Astrocyte of the cerebellum (primary cell): Measurements from ENCODE around the gene MAZ.

Experiments used
- DNase-seq: peaks from one replicate; pipeline ENCODE4 v3.0.0-alpha.2; 2011; ENCODE audit warnings: low read depth
- H3K4me3 ChIP-seq: 2 replicates; pipeline ENCODE4 v1.5.1; 2011; ENCODE audit warnings: mild to moderate bottlenecking, low read depth, low read length, moderate library complexity
- in situ Hi-C: cut with HindIII; loops from 2 replicates; pipeline ENCODE4 v1.10.0; 2017; ENCODE audit warnings: low sequenced_read_pairs
- TF ChIP-seq, protein P1 (sequence below): IDR thresholded peaks from 2 replicates; pipeline ENCODE4 v1.5.1; 2012; ENCODE audit warnings: low read length, low read depth, moderate library complexity, mild to moderate bottlenecking; ENCODE audit errors: missing control alignments

Gene MAZ

DNA sequence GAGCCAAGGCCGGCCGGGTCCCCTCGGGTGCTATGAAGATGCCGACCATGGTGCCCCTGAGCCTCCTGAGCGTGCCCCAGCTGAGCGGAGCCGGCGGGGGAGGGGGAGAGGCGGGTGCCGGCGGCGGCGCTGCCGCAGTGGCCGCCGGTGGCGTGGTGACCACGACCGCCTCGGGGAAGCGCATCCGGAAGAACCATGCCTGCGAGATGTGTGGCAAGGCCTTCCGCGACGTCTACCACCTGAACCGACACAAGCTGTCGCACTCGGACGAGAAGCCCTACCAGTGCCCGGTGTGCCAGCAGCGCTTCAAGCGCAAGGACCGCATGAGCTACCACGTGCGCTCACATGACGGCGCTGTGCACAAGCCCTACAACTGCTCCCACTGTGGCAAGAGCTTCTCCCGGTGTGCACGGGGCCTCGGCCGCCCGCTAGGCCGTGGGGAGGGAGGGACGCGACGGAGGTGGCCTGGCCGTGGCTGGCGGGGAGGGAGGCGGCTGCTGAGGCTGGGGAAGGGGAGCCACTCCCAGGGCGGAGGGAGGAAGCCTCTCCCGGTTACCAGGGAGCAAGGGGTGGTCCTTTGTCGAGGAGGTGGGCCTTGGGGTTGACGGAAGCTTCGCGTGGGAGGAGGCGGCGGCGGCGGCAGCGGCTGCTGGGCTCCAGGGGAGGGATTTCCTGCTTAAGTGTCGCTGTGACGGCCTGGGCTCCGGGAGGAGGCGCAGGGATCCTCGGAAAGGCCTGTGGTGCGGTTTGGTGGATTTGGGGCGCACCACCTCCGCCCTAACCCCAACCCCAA lies 1.3 kb downstream of the MAZ start:
- in situ Hi-C loops: no loop called here
- peak overlapping the region; percentile 57 for H3K4me3 ChIP-seq
- DNase-seq: peak; percentile 73
- TF ChIP-seq, protein P1, sequence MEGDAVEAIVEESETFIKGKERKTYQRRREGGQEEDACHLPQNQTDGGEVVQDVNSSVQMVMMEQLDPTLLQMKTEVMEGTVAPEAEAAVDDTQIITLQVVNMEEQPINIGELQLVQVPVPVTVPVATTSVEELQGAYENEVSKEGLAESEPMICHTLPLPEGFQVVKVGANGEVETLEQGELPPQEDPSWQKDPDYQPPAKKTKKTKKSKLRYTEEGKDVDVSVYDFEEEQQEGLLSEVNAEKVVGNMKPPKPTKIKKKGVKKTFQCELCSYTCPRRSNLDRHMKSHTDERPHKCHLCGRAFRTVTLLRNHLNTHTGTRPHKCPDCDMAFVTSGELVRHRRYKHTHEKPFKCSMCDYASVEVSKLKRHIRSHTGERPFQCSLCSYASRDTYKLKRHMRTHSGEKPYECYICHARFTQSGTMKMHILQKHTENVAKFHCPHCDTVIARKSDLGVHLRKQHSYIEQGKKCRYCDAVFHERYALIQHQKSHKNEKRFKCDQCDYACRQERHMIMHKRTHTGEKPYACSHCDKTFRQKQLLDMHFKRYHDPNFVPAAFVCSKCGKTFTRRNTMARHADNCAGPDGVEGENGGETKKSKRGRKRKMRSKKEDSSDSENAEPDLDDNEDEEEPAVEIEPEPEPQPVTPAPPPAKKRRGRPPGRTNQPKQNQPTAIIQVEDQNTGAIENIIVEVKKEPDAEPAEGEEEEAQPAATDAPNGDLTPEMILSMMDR: peak; percentile 65

DNA sequence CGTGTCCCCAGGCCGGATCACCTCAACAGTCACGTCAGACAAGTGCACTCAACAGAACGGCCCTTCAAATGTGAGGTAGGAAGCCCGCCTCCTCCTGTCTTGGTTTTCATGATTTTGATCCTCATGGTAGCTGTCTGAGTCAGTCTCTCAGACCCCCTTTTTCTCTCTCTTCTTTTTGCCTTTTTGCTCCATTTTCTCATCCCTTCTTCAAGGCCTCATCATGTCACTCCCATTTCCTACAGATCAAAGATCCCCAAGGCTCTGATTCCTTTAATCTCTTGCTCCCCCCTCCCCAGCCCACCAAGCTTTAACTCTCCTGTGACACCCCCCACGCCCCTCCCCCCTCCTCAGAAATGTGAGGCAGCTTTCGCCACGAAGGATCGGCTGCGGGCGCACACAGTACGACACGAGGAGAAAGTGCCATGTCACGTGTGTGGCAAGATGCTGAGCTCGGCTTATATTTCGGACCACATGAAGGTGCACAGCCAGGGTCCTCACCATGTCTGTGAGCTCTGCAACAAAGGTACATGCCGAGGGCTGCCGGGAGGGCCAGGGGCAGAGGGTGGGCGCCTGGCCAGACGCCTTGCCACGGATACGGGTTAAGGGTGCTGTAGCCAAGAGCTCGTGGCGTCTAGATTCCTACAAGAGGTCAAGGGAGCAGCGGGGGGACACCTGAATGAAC lies 2.0 kb downstream of the MAZ start:
- no peak for DNase-seq

DNA sequence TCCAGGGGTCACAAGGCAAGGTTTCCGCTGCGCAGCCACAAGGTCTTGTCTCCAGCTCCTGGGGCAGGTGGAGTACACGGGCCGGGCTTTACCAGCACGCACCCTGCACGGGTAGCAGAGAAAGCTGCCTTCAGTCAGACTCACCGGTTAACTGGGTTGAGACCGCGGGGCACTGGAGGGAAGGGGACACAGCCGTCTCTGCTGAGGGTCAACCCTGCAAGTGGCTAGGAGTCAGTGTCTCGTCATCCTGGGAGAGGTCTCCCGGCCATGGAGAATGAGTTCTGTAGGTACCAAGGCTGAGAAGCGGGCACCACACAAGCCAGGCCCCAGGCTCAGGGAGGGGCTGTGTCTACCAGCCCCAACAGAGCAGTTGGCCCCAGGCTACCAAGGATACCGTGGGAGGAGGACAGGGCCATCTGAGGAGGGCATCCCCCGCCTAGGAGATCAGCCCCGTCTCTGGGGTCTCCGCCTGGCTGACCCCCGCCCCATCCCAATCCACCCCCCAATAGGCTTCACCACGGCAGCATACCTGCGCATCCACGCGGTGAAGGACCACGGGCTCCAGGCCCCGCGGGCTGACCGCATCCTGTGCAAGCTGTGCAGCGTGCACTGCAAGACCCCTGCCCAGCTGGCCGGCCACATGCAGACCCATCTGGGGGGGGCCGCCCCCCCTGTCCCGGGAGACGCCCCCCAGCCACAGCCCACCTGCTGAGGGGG lies 2.9 kb downstream of the MAZ start:
- TF ChIP-seq, protein P1: no peak
- H3K4me3 ChIP-seq: peak overlapping the region; percentile 57
- in situ Hi-C loops: no loop called here
- DNase-seq: no peak

More for the DNA sequence above, 2.0 kb downstream of the MAZ start:
- TF ChIP-seq, protein P1: no peak
- H3K4me3 ChIP-seq: peak overlapping the region; percentile 57
- in situ Hi-C loops: no loop called here

DNA sequence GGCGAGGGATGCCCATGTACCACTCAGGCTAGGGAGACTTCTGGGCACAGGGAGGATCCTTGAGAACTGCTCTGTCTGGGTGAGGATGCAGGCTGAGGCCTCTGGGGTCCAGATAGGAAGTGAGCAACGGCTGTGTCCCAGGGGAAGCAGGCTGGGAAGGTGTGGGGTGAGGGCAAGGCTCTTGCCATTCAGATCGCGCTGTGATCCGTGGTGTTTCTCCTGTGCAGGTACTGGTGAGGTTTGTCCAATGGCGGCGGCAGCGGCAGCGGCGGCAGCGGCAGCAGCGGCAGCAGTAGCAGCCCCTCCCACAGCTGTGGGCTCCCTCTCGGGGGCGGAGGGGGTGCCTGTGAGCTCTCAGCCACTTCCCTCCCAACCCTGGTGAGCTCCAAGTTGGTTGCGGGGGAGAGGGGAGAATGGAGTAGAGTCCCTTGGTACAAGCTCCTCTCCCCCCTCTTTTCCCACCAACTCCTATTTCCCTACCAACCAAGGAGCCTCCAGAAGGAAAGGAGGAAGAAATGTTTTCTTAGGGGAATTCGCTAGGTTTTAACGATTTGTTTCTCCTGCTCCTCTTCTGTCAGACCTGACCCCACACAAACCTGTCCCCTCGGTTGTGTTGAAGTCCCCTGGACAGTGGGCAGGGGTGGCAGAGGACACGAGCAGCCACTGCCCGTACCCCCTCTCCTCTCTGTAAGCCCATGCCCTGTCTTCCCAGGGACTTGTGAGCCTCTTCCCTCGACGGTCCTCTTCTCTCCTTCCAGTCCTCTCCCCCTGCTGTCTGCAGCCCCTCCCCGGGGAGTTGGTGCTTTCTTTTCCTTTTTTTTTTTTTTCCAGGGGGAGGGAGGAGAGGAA lies 3.7 kb downstream of the MAZ start:
- in situ Hi-C loops: no loop called here
- TF ChIP-seq, protein P1: no peak
- peak overlapping the region; percentile 12 for H3K4me3 ChIP-seq
- DNase-seq: no peak

DNA sequence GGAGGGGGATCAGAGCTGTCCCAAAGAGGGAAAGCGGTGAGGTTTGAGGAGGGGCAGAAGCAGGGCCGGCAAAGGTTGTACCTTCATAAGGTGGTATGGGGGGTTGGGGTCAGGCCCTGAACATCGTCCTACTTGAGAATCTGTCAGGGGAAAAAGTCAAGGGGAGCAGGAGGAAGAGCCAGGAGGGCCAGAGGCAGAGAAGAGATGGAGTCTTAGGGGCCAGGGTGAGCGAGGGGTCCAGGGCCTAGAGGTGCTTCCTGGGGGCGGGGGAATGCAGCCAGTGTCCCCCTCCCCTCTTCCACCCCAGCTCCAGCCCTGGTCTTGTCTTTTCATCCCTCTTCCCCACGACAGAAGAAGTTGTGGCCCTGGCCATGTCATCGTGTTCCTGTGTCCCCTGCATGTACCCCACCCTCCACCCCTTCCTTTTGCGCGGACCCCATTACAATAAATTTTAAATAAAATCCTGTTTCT lies 4.4 kb downstream of the MAZ start:
- TF ChIP-seq, protein P1: no peak
- H3K4me3 ChIP-seq: no peak overlapping the region
- in situ Hi-C loops: no loop called here

More for the DNA sequence above, 4.4 kb downstream of the MAZ start:
- no peak for DNase-seq
